Inflammatory macrophage treated with lipopolysaccharide for 1 hour (primary cell): ENCODE data around the gene GPD2.
"Not testable (repeated sequence)": the region's sequence is repeated elsewhere in the genome, so short reads cannot be mapped to it uniquely, and the experiment has no call there.

ENCODE experiments used
- DNase-seq, 2 donors: peaks; one replicate each; pipeline ENCODE4 v3.0.0-alpha.2; 2020 to 2022

The GPD2 gene

DNA sequence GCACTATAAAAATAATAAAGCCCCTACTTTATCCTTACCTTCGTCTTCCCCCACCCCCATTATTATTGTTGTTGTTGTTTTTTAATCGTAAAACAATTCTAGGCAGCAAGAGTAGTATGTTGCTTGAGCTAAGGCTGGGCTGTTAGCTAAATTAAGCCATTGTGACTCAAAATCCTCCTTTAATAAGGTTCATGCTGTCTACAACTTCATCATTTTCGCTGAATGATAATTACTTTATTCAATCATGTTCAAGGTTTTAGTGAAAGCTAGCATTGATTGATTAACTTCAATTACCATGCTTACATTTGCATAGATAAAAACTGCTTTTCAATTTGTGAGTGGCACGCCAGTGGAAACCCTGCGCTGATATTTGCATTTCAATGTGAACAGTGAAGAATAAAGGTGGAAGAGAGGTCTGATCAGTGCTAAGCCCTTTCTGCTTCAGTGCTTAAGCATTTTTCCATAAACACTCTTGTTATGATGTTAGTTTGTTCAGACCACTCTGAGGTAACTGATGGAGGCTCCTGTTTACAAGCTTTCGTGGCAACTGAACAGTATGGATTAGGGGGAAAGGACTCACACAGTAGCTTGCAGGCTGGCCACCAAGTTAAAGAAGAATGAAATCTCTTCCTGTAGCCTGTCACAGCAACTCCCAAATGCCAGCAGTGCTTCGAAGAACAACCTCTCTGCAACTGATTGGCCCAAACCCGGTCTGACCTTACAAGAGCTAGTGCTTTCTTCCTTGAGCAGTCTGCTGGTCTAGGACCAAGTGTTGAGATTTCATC lies 156.8 kb downstream of the GPD2 start:
- no peak for DNase-seq

DNA sequence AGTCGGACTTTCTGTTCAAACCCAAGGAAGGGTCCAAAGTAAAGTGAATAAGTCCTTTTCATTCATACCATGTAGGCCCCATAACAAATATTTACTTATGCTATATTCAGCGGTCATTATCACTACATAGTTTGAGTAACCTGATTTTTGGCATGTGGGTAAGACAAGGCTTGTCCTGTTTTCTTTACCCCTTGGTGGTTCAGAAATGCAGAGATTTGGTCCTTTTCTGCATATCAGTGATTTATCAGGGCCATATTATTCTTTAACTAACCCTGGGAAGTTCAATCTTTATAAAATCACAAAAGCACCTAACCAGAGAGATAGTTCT lies 157.4 kb downstream of the GPD2 start:
- DNase-seq: no peak

GRCh38 chr2:156598563-156598962 lies 162.4 kb downstream of the GPD2 start:
- DNase-seq: no peak

DNA sequence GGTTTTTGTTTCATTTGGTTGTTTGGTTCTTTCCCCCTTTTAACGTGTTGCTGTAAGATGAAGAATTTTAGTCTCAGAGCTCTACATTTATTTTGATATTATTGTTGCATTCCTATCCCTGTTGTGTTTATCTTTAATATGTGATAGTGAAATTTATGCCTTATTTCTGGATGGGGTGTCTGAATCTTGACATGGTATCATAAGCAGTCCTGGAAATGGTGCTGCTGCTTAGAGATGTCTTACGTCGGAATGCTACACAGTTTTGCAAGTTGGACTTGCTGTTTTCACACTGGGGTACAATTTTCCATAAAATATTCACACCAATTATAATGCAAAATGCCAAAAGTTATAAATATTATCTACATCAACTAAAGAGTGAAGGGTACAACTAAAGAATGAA lies 164.0 kb downstream of the GPD2 start:
- DNase-seq: no peak

GRCh38 chr2:156601855-156602551 lies 165.8 kb downstream of the GPD2 start:
- no peak for DNase-seq

DNA sequence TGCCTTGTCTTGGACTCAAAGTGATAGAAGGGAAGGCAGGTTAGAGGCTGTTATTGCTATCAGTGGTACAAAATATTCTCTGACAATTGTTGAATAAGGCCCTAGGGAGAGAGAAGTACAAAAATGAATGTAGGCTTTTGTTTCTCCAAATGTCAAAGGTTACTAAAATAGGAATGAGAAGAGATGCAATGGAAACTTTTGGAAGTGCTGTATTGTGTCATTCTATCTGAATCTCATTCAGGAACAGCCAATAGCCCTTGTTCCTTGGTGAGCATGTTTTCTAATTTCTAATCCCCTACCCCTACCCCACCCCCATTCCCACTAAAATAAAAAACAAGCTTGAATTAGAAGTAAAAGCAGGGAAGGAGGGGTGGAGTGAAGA lies 166.4 kb downstream of the GPD2 start:
- no peak for DNase-seq

DNA sequence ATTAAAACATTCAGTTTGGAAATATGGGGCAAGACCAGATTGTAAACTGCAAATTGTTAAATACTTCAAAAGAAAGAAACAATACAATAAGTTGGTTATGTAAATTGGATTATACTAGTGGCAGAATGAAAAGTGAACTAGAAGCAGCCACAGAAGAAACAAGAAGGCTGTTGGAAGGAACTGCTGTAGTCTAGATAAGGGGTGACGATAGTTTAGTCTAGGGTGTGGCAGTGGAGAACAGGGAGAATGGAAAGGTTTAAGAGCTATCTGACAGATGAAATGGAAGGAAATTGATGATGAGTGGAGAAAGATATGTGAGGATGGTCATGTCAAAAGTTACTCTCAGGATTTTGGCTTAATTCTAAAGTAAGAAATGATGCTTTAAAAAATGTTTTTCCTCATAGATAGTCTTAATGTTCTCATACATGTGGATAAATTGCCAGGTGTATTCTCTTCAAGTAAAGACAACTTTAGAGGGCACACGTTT lies 179.7 kb downstream of the GPD2 start:
- no peak for DNase-seq

- not testable (repeated sequence) for DNase-seq
Observed at GRCh38 chr2:156618071-156618470, 181.9 kb downstream of the GPD2 start.

DNA sequence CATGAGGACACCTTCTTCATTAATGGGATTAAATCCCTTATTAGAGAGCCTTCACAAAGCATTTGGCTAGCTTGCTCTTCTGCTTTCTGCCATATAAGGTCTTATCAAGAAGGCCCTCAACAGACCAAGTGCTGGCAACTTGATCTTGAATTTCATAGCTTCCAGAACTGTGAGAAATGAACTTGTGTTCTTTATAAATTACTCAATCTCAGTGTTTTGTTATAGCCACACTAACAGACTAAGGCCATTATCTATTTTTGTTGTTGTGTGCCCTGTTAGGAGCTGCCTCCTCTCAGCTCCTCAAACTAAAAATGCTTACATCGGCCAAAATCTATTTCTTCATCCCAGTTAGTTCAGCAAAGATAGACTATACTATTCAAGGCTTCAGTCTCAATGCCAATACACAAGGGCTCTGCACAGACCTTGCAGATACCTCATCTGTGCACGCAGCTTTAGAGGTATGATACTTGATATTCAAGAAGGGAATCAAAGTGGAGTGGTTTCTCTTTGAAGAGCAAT lies 182.9 kb downstream of the GPD2 start:
- DNase-seq: no peak

- DNase-seq: no peak
Observed at GRCh38 chr2:156622491-156622890, 186.3 kb downstream of the GPD2 start.

- DNase-seq: no peak
Observed at GRCh38 chr2:156625360-156626170, 189.4 kb downstream of the GPD2 start.

DNA sequence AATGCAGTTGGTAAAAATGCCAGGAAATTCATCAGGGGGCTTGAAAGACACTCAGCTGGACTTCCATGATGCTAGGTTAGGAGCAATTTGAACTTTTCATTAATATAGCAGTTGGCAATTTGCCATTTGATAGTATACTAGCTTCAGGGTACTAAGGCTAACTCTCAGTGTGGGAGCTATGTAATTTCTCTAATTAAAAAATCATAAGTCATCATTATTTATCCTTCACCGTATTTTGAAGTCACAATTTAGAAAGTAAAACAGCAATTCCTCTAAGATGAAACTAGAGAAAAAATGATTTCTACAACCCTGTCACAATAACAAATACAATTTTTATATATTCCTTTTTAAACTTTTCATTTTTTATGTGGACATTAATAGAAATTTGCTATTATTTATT lies 190.8 kb downstream of the GPD2 start:
- no peak for DNase-seq

- DNase-seq: no peak
Observed at GRCh38 chr2:156630579-156631337, 194.6 kb downstream of the GPD2 start.

- no peak for DNase-seq
Observed at GRCh38 chr2:156635646-156636045, 199.5 kb downstream of the GPD2 start.
